H1 (cell line): ENCODE results near the gene BRD7. TPM values are rescaled to one million over a fixed set of nuclear protein-coding genes. Genes with fewer than 3 reads are reported as not detected.

Source experiments
- CTCF ChIA-PET: fragments of 300-600 bp; sonication (Branson Sonifier 250); formaldehyde crosslinking; loops from one replicate; lab custom pipeline; 2021; ENCODE audit not compliant: partially characterized antibody; lab: Charles Lee
- POLR2A ChIA-PET: fragments of 300-600 bp; sonication (Branson Sonifier 250); formaldehyde crosslinking; loops from one replicate; lab custom pipeline; 2021; ENCODE audit warnings: inconsistent platforms; ENCODE audit not compliant: partially characterized antibody; lab: Charles Lee
- DNase-seq, 2 experiments: peaks; one replicate each; pipeline versions ENCODE4 v3.0.0 to v3.0.0-alpha.2; 2010 to 2022; ENCODE audit warnings: low spot score in 2 of 2, low read depth in 1 of 2, mixed read lengths in 1 of 2
- FAIRE-seq: peaks from 2 replicates; lab custom pipeline; 2011; peaks lifted over from hg19 to GRCh38; lab: Jason Lieb, UNC
- H2AFZ ChIP-seq: 2 replicates; pipeline ENCODE4 v1.8.1; 2012; ENCODE audit warnings: low read length, inconsistent platforms
- H2AK5ac ChIP-seq: 2 replicates; pipeline ENCODE4 v1.6.1; 2013; ENCODE audit warnings: low read depth, low read length
- H2BK120ac ChIP-seq: replicated peaks from 2 replicates; pipeline ENCODE3; 2013; ENCODE audit warnings: low read depth, low read length, inconsistent platforms
- H2BK12ac ChIP-seq: 2 replicates; pipeline ENCODE4 v1.6.1; 2013; ENCODE audit warnings: low read depth, low read length
- H2BK15ac ChIP-seq: 2 replicates; pipeline ENCODE4 v1.6.1; 2013; ENCODE audit warnings: low read length
- H2BK20ac ChIP-seq: 2 replicates; pipeline ENCODE4 v1.6.1; 2013; ENCODE audit warnings: low read length
- H2BK5ac ChIP-seq: 2 replicates; pipeline ENCODE4 v1.6.1; 2013; ENCODE audit warnings: low read depth, low read length
- H3K14ac ChIP-seq: 2 replicates; pipeline ENCODE4 v1.6.1; 2013; ENCODE audit warnings: inconsistent platforms; ENCODE audit not compliant: insufficient read length
- H3K18ac ChIP-seq: 2 replicates; pipeline ENCODE4 v1.6.1; 2013; ENCODE audit warnings: low read length; ENCODE audit errors: extremely low read depth
- H3K23ac ChIP-seq: 2 replicates; pipeline ENCODE4 v1.6.1; 2013; ENCODE audit warnings: inconsistent platforms; ENCODE audit not compliant: insufficient read length
- H3K23me2 ChIP-seq: 2 replicates; pipeline ENCODE4 v1.6.1; 2013; ENCODE audit warnings: low read depth, low read length
- H3K27ac ChIP-seq: 2 replicates; pipeline ENCODE4 v1.6.1; 2011; ENCODE audit warnings: low read depth, low read length, inconsistent platforms
- H3K27me3 ChIP-seq, 4 experiments: replicated peaks in 1 of 4; 1 replicate in 1 of 4; 2 replicates in 3 of 4; pipeline versions ENCODE4 v1.6.1 to v1.8.1; 2011 to 2013; ENCODE audit warnings: low read length in 3 of 4, mild to moderate bottlenecking in 3 of 4, inconsistent platforms in 2 of 4, mixed read lengths in 2 of 4, moderate library complexity in 1 of 4; ENCODE audit not compliant: control insufficient read depth in 3 of 4, insufficient read depth in 3 of 4; ENCODE audit errors: extremely low read depth in 1 of 4
- H3K36me3 ChIP-seq, 4 experiments: 2 replicates each; pipeline versions ENCODE4 v1.6.1 to v1.8.1; 2011 to 2013; ENCODE audit warnings: mild to moderate bottlenecking in 4 of 4, low read length in 3 of 4, moderate library complexity in 2 of 4, control low read depth in 1 of 4, inconsistent platforms in 1 of 4; ENCODE audit not compliant: insufficient read depth in 4 of 4, control insufficient read depth in 2 of 4
- H3K4ac ChIP-seq: replicated peaks from 2 replicates; pipeline ENCODE3; 2013; ENCODE audit warnings: low read length, low read depth, mixed read lengths, inconsistent platforms; ENCODE audit not compliant: insufficient read length
- H3K4me1 ChIP-seq, 4 experiments: replicated peaks in 1 of 4; 1 replicate in 1 of 4; 2 replicates in 3 of 4; pipeline versions ENCODE4 v1.6.1 to v1.8.1; 2011 to 2013; ENCODE audit warnings: low read length in 3 of 4, inconsistent platforms in 2 of 4, mixed read lengths in 1 of 4; ENCODE audit not compliant: insufficient read depth in 4 of 4, control insufficient read depth in 3 of 4
- H3K4me2 ChIP-seq, 2 experiments: 2 replicates each; pipeline versions ENCODE4 v1.6.1 to v1.8.1; 2011 to 2013; ENCODE audit warnings: low read depth in 2 of 2, low read length in 2 of 2, control low read depth in 1 of 2, inconsistent platforms in 1 of 2, mild to moderate bottlenecking in 1 of 2; ENCODE audit not compliant: insufficient read depth in 1 of 2
- H3K4me3 ChIP-seq, 4 experiments: fragments of 200-600, 300-600 bp in 1 of 4; sonication (generic), shearing (Covaris generic), sonication (Bioruptor Twin) in 1 of 4; 2 replicates each; pipeline versions ENCODE4 v1.5.1 to v1.8.1; 2011 to 2016; ENCODE audit warnings: low read length in 4 of 4, low read depth in 3 of 4, control low read depth in 2 of 4, inconsistent platforms in 2 of 4, mild to moderate bottlenecking in 2 of 4, mixed read lengths in 1 of 4, moderate library complexity in 1 of 4; ENCODE audit not compliant: insufficient read depth in 2 of 4; ENCODE audit errors: extremely low read depth in 1 of 4
- H3K56ac ChIP-seq: replicated peaks from 2 replicates; pipeline ENCODE3; 2013; ENCODE audit warnings: low read depth, mild to moderate bottlenecking, mixed read lengths, low read length, inconsistent platforms; ENCODE audit not compliant: insufficient read length
- H3K79me1 ChIP-seq: 2 replicates; pipeline ENCODE4 v1.6.1; 2013; ENCODE audit warnings: low read depth, low read length, control low read depth
- H3K79me2 ChIP-seq, 2 experiments: 2 replicates each; pipeline versions ENCODE4 v1.6.1 to v1.8.1; 2012 to 2013; ENCODE audit warnings: low read length in 2 of 2, mild to moderate bottlenecking in 2 of 2, inconsistent platforms in 1 of 2; ENCODE audit not compliant: insufficient read depth in 2 of 2, control insufficient read depth in 1 of 2
- H3K9ac ChIP-seq, 4 experiments: replicated peaks in 1 of 4; 1 replicate in 1 of 4; 2 replicates in 3 of 4; pipeline versions ENCODE4 v1.6.1 to v1.8.1; 2011 to 2013; ENCODE audit warnings: low read depth in 3 of 4, low read length in 3 of 4, control low read depth in 2 of 4, mild to moderate bottlenecking in 2 of 4, moderate library complexity in 2 of 4, inconsistent platforms in 1 of 4; ENCODE audit errors: extremely low read depth in 1 of 4
- H3K9me3 ChIP-seq, 2 experiments: 2 replicates each; pipeline versions ENCODE4 v1.6.1 to v1.8.1; 2012 to 2013; ENCODE audit warnings: mild to moderate bottlenecking in 2 of 2, moderate library complexity in 2 of 2, control low read depth in 1 of 2, inconsistent platforms in 1 of 2, low read depth in 1 of 2, low read length in 1 of 2, mixed read lengths in 1 of 2; ENCODE audit not compliant: insufficient read depth in 2 of 2
- H4K20me1 ChIP-seq, 2 experiments: replicated peaks in 1 of 2; 2 replicates each; pipeline versions ENCODE3 to v1.8.1; 2011 to 2013; ENCODE audit warnings: inconsistent platforms in 2 of 2, low read length in 2 of 2, mild to moderate bottlenecking in 1 of 2; ENCODE audit not compliant: insufficient read depth in 2 of 2, control insufficient read depth in 1 of 2
- H4K5ac ChIP-seq: 2 replicates; pipeline ENCODE4 v1.6.1; 2013; ENCODE audit warnings: low read length, low read depth, mixed read lengths, inconsistent platforms; ENCODE audit not compliant: insufficient read length
- H4K8ac ChIP-seq: 2 replicates; pipeline ENCODE4 v1.8.0; 2013; ENCODE audit warnings: mild to moderate bottlenecking, moderate library complexity, low read length, inconsistent platforms; ENCODE audit not compliant: insufficient read depth; ENCODE audit errors: extremely low read depth
- H4K91ac ChIP-seq: replicated peaks from 2 replicates; pipeline ENCODE3; 2013; ENCODE audit warnings: low read length, mixed read lengths, inconsistent platforms; ENCODE audit not compliant: insufficient read length
- ATF2 ChIP-seq: IDR thresholded peaks from 2 replicates; pipeline ENCODE4 v1.6.1; 2012; ENCODE audit warnings: low read length, inconsistent platforms
- BCL11A ChIP-seq, 2 experiments: IDR thresholded peaks; one replicate each; pipeline ENCODE4 v1.6.1; 2011; ENCODE audit warnings: low read depth in 2 of 2, low read length in 2 of 2, mild to moderate bottlenecking in 2 of 2
- CEBPB ChIP-seq: IDR thresholded peaks from 2 replicates; pipeline ENCODE4 v1.6.1; 2012; ENCODE audit warnings: low read depth, low read length
- POLR2AphosphoS5 ChIP-seq: IDR thresholded peaks from 2 replicates; pipeline ENCODE4 v1.6.1; 2011; ENCODE audit warnings: low read depth, low read length
- POU5F1 ChIP-seq: IDR thresholded peaks from 2 replicates; pipeline ENCODE4 v1.6.1; 2011; ENCODE audit warnings: low read depth, mild to moderate bottlenecking, low read length, moderate library complexity
- RBBP5 ChIP-seq: IDR thresholded peaks from 2 replicates; pipeline ENCODE4 v1.7.1; 2012; ENCODE audit warnings: low read depth, mild to moderate bottlenecking, inconsistent platforms, low read length, moderate library complexity, borderline replicate concordance
- RFX5 ChIP-seq: IDR thresholded peaks from 2 replicates; pipeline ENCODE4 v1.6.1; 2011; ENCODE audit warnings: low read depth, low read length, improper control_type of control experiment, borderline replicate concordance
- TEAD4 ChIP-seq: IDR thresholded peaks from 2 replicates; pipeline ENCODE4 v1.6.1; 2012; ENCODE audit warnings: low read depth, low read length, inconsistent platforms, mixed read lengths
- WGBS, 2 experiments: shearing (Covaris generic) in 1 of 2; methylation state at CpG; one replicate each; pipeline versions ENCODE4 v1.1.6 to v1.1.7; 2013 to 2015; ENCODE audit warnings: low lambda C conversion rate in 2 of 2, mixed read lengths in 2 of 2, inconsistent platforms in 1 of 2, low coverage in 1 of 2, missing lambda C conversion rate in 1 of 2; ENCODE audit not compliant: insufficient replicate concordance in 2 of 2, insufficient coverage in 1 of 2, insufficient read length in 1 of 2; ENCODE audit errors: extremely low coverage in 1 of 2, missing lambda C conversion rate in 1 of 2; 5-methylcytosine and 5-hydroxymethylcytosine counted together
- polyA plus RNA-seq, 7 experiments: library from polyadenylated mRNA; depleted of rRNA in 3 of 7; stranded (reverse) in 5 of 7; unstranded in 2 of 7; fragments of >200 nt in 5 of 7; fragments of 200-250 nt in 2 of 7; gene quantifications; 1 replicate in 5 of 7; 2 replicates in 1 of 7; 4 replicates in 1 of 7; pipeline versions ENCODE4 v1.2.1 to v1.2.3, GENCODE V29; 2011 to 2013; ENCODE audit warnings: missing spikeins in 2 of 7, mixed read lengths in 2 of 7
- total RNA-seq: library from RNA; stranded (reverse); fragmentation: NEBNext Ultra II Directional; extraction: Animal tissue kit (Norgen Biotek cat#: 25700); gene quantifications from 2 replicates; pipeline ENCODE4 v1.2.1, GENCODE V29; 2021
- TF ChIP-seq, protein P1 (sequence below): IDR thresholded peaks from 2 replicates; pipeline ENCODE4 v1.6.1; 2011; ENCODE audit warnings: low read depth, mild to moderate bottlenecking, low read length; ENCODE audit not compliant: insufficient read depth

The BRD7 gene
- total and polyA plus RNA-seq, 2 of the 8 experiments (the other 6 are each of a cell fraction or from before 2014, with no cell fraction given) = 42.5 to 120 TPM

DNA sequence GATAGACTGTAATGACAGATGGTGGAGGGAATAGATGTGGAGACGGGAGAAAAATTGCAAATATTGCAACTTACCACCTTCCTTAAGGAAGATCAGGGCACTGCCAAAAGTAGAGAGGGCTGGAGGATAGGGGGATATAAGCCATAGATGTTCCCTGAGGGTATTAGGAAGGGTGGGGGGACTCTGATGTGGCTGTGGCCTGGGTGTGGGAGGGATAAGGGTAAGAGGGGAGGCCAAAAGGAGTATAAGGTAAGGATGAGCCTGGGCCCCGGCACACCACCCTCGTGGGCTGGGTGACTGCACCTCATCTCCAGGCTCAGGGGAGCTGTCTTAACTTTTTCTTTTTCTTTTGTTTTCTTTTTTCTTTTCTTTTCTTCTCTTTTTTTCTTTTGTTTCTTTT is 30.6 kb upstream of the BRD7 start:
- H3K4ac ChIP-seq = no peak overlapping the region
- CTCF ChIA-PET = interaction anchor here (0.6 to 1.0 kb wide), 2 partner anchors 66 to 231 kb away, joined by 3 read pairs; no protein-coding TSS in a partner anchor
- POLR2A ChIA-PET = no interaction called here
- no peak overlapping the region for H3K4me2 ChIP-seq
- no peak overlapping the region for H4K91ac ChIP-seq
- peaks cover 0 to 2% (median 0%) of the 10 kb centered on the region in 4 experiments; a peak in 1 of 7 replicates for H3K27me3 ChIP-seq
- H3K23me2 ChIP-seq = peaks cover 2% of the 10 kb centered on the region; the same call in 1 of the 2 replicates
- H2AFZ ChIP-seq = no peak overlapping the region
- WGBS, 2 experiments = 86% methylated on average over 3 of the region's 3 CpGs; no CpG with 5 or more reads in 1 of the 2 experiments
- H4K20me1 ChIP-seq = no peaks in the 10 kb centered on the region
- H3K23ac ChIP-seq = no peak overlapping the region
- no peak for DNase-seq
- FAIRE-seq = no peak
- H3K79me2 ChIP-seq = no peaks in the 10 kb centered on the region
- no peak overlapping the region for H4K8ac ChIP-seq
- no peak overlapping the region for H2BK5ac ChIP-seq
- no peak overlapping the region for H4K5ac ChIP-seq
- H3K56ac ChIP-seq = no peak overlapping the region
- no peak overlapping the region for H2AK5ac ChIP-seq
- H3K27ac ChIP-seq = no peak overlapping the region
- H2BK120ac ChIP-seq = no peak overlapping the region
- H3K18ac ChIP-seq = no peak overlapping the region
- no peak overlapping the region for H2BK15ac ChIP-seq
- H3K9ac ChIP-seq = no peak overlapping the region
- H2BK20ac ChIP-seq = no peak overlapping the region
- H2BK12ac ChIP-seq = no peak overlapping the region
- no peaks in the 10 kb centered on the region for H3K79me1 ChIP-seq
- H3K14ac ChIP-seq = no peak overlapping the region
- H3K9me3 ChIP-seq = no peaks in the 10 kb centered on the region
- no peak overlapping the region for H3K4me3 ChIP-seq
- H3K4me1 ChIP-seq = no peaks in the 10 kb centered on the region; a peak in 2 of 7 replicates
- no peaks in the 10 kb centered on the region for H3K36me3 ChIP-seq
- no peak for TF ChIP-seq POLR2AphosphoS5
- TF ChIP-seq TEAD4 = no peak
- TF ChIP-seq BCL11A (IDR thresholded peaks at IDR 0.05; ENCODE audit: low read depth in 2 of 2, low read length in 2 of 2) = no peak
- TF ChIP-seq CEBPB = no peak
- TF ChIP-seq, protein P1, sequence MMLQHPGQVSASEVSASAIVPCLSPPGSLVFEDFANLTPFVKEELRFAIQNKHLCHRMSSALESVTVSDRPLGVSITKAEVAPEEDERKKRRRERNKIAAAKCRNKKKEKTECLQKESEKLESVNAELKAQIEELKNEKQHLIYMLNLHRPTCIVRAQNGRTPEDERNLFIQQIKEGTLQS = no peak
- no peak for TF ChIP-seq ATF2
- no peak for TF ChIP-seq POU5F1
- no peak for TF ChIP-seq RFX5
- TF ChIP-seq RBBP5 = no peak
